ENCODE measurements around the gene CAPS.

GRCh38 chr19:5952193-5953029, 38.4 kb downstream of the CAPS start:
- no peak for TF ChIP-seq MAX (IDR thresholded peaks at IDR 0.05)
- TF ChIP-seq CHD4 (IDR thresholded peaks at IDR 0.05; ENCODE audit: borderline replicate concordance), result no peak
- TF ChIP-seq CTCF (IDR thresholded peaks at IDR 0.05), result no peak
- TF ChIP-seq ATOH8 (CRISPR knock-in tag; IDR thresholded peaks at IDR 0.05; ENCODE audit: low read depth), result no peak
- TF ChIP-seq BHLHE40 (IDR thresholded peaks at IDR 0.05; ENCODE audit: low read depth, low read length), result no peak
- no peak for TF ChIP-seq POLR2A (IDR thresholded peaks at IDR 0.05; ENCODE audit: low read length)
- no peak for TF ChIP-seq PHF8 (IDR thresholded peaks at IDR 0.05; ENCODE audit: borderline replicate concordance, low read depth)
- TF ChIP-seq JUN (IDR thresholded peaks at IDR 0.05), result no peak
- TF ChIP-seq MAZ (IDR thresholded peaks at IDR 0.05; ENCODE audit: borderline replicate concordance, low read depth, low read length), result no peak
- TF ChIP-seq PBX3 (IDR thresholded peaks at IDR 0.05), result no peak
- TF ChIP-seq ZFP36 (IDR thresholded peaks at IDR 0.05; ENCODE audit: borderline replicate concordance, partially characterized antibody), result no peak
- TF ChIP-seq TP53 (CRISPR knock-in tag; IDR thresholded peaks at IDR 0.05), result no peak
- no peak for TF ChIP-seq EP300 (IDR thresholded peaks at IDR 0.05)
